ENCODE results near the gene ECE1. TPM values are rescaled to one million over a fixed set of nuclear protein-coding genes. Genes with fewer than 3 reads are reported as not detected.
A peak's percentile ranks its signal among the peaks of the same experiment; 100 is the strongest.

Gene ECE1
- total RNA-seq (43.8 and 59.1 TPM in 2 replicates), polyA plus RNA-seq (42.4 and 57.8 TPM in 2 replicates)

DNA sequence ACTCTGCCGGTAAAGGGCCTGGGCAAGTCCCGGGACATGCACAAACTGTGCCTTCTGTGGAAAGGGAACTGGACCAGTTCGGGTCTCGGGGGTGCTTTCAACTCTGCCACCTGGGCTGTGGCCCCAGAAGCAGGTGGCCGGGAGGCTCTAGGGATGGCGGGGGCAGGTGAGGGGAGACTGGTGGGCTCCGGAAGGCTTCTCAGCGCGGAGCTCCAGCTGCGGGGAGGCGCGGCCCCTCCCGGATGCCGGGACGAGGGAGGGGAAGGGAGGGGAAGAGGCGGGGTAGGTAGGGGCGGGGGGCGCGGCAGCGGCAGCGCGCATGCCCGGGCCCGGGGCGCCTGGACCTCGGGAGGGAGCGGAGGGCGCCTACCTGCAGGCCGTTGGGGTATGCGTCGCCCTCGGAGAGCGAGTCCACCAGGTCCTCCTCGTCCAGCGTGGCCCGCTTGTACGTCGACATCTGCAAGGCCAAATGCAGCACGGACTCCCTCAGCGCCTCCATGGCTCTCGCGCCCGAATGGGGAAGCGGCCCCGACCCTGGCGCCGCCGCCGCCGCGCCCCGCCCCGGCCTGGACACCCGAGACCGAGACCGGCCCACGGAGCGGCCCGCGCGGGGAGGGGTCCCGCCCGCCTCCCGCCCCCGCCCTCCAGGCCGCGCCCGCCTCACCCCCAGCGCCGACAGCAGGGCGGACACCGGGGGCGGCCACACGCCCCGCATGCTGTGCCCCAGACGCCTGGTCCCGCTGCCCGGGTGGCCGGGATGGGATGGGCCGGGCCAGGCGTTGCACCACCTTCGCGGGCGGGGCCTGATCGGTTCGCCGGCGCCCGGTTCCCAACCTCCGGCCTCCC, at the start of gene ECE1:
Gene ECE1, minus strand, starts transcription at position 764 of the 846 bp plus-strand sequence. Its CDS starts 49 bp downstream, at position 715.
- no peak within 1 kb of the TSS for H3K27ac ChIP-seq
- no peaks in the 10 kb centered on the region for H3K36me3 ChIP-seq
- peaks cover 21% of the 10 kb centered on the region for H3K4me1 ChIP-seq (ENCODE audit: low read depth)
- H3K4me3 ChIP-seq, result peak within 1 kb of the TSS; percentile 46
- no peaks in the 10 kb centered on the region for H3K9me3 ChIP-seq (ENCODE audit: low read depth)
- peak; percentile 40 to 60 for DNase-seq (ENCODE audit: low read depth in 1 of 2, low spot score in 1 of 2)
- H3K27me3 ChIP-seq, result no peaks in the 10 kb centered on the region
- TF ChIP-seq, protein P1, sequence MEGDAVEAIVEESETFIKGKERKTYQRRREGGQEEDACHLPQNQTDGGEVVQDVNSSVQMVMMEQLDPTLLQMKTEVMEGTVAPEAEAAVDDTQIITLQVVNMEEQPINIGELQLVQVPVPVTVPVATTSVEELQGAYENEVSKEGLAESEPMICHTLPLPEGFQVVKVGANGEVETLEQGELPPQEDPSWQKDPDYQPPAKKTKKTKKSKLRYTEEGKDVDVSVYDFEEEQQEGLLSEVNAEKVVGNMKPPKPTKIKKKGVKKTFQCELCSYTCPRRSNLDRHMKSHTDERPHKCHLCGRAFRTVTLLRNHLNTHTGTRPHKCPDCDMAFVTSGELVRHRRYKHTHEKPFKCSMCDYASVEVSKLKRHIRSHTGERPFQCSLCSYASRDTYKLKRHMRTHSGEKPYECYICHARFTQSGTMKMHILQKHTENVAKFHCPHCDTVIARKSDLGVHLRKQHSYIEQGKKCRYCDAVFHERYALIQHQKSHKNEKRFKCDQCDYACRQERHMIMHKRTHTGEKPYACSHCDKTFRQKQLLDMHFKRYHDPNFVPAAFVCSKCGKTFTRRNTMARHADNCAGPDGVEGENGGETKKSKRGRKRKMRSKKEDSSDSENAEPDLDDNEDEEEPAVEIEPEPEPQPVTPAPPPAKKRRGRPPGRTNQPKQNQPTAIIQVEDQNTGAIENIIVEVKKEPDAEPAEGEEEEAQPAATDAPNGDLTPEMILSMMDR (IDR thresholded peaks at IDR 0.05; ENCODE audit: low read depth, low read length), result no peak

DNA sequence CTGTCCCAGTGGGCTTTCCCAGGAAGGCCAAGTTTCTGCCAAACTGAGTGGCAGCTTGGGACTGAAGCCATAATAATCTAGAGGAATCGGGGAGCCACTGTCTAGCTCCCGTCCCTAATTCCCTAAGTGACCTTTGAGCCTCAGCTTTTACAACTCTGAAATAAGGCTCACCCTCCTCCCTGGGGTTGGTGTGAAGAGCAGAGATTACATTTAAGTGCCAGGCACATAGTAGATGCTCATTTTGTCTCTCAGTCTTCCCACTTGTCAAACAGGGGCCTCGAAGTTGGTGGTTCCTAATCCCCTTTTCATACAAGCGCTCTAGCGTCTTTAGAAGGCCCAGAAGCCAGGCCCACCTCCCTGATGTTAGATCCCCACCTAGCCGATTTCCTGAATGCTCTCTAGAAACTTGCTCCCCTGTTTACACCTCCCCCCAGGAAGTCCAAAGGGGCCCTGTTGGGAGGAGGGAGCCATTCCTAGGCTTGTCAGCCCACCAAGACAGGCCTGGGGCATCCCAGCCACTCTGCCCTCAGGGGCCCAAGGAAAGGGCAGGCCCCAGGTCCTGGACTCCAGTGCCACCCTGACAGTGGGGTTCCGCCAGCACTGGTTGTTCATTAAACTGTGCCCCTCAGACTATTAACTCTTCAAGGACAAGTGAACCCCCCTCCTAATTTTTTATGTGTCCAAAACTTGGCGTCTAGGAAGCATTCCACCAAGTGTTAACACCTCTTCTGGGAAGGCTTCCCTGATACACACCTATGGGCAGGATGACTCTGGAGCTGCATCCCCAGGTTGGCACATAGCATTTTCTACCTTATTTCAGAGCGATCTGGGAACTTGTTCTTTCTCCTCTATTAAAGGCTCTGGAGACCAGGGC, 49.3 kb upstream of the ECE1 start:
- Histone ChIP-seq H3K36me3 (no peaks in the 10 kb centered on the region), H3K27me3 (no peaks in the 10 kb centered on the region), H3K4me1 (ENCODE audit: low read depth) (peaks cover 9% of the 10 kb centered on the region), H3K27ac (no peak overlapping the region), H3K4me3 (no peak overlapping the region), H3K9me3 (ENCODE audit: low read depth) (no peaks in the 10 kb centered on the region)
- TF ChIP-seq, protein P1 (IDR thresholded peaks at IDR 0.05; ENCODE audit: low read depth, low read length), result no peak
- no peak for DNase-seq (ENCODE audit: low read depth in 1 of 2, low spot score in 1 of 2)

DNA sequence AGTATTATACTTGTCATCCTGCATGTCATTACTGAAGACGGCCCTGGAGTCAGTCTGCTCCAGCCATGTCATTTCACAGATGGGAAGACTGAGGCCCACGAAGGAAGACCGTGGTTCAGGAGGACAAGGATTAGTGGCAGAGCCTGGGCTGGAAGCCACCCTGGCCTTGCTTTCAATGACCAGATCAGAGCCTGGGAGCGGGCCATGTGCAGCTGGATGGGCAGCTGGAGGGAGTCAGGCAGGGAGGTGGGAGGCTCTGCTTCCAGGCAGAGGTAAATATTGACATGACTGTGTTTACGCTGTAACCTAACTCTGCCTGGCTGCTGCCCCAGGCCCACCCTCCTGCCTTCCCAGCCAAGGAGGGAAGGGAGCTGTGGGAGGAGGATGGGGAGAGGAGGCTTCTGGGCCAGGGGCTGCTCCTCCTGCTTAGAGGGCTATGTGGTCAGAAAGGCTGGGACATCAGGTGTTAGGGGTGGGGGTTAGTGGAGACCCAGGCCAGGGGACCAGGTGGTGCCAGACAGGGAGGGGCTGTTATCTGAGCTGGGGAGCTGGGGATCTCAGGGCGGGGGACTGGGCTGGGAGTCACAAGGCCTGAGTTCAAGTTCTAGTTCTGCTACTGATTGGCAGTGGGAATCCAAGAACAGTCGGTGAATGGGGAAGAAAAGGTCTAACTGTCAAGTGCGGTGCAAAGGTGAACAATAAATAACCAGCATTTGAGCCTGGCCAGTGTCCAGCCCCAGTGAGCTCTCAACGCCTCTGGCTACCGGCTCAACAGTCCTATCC, 48.5 kb upstream of the ECE1 start:
- Histone ChIP-seq H3K27ac (peak overlapping the region; percentile 5), H3K4me1 (ENCODE audit: low read depth) (peaks cover 6% of the 10 kb centered on the region), H3K27me3 (no peaks in the 10 kb centered on the region), H3K4me3 (no peak overlapping the region), H3K36me3 (no peaks in the 10 kb centered on the region), H3K9me3 (ENCODE audit: low read depth) (no peaks in the 10 kb centered on the region)
- TF ChIP-seq, protein P1 (IDR thresholded peaks at IDR 0.05; ENCODE audit: low read depth, low read length), result no peak
- peak in 1 of 2 donors; percentile 69 for DNase-seq (ENCODE audit: low read depth in 1 of 2, low spot score in 1 of 2)

DNA sequence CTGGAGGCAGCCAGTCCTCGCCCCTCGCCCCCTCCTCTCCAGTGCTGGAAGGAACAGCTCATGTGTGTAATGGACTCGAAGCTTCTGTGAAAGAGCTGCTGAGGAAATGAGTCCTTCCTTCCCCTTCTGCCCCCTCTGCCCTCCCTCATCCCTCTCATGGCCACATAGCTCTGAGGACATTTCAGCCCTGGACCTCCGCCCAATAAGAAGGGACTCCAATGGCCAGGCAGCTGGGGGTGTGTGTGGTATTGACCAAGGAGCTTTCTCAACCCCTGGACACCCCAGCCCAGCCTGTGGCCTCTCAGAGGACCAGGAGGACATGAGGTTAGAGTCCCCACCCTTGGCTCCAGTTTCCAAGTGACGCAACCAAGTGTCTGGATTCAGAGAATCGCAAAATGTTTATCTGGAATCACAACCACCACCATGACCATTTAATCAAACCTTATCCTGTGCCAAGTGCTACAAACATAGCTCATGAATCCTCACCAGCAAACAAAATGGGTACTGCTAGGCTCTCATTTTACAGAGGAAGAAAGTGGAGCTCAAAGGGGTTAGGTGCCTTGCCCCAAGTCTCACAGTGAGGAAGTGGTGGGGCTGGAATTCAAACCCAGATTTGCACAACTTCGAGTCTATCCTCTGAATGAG, 47.8 kb upstream of the ECE1 start:
- peak overlapping the region; percentile 2 for H3K27ac ChIP-seq
- TF ChIP-seq, protein P1 (IDR thresholded peaks at IDR 0.05; ENCODE audit: low read depth, low read length), result no peak
- H3K9me3 ChIP-seq (ENCODE audit: low read depth), result no peaks in the 10 kb centered on the region
- peak in 1 of 2 donors; percentile 73 for DNase-seq (ENCODE audit: low read depth in 1 of 2, low spot score in 1 of 2)
- H3K27me3 ChIP-seq, result no peaks in the 10 kb centered on the region
- no peaks in the 10 kb centered on the region for H3K36me3 ChIP-seq
- H3K4me1 ChIP-seq (ENCODE audit: low read depth), result peaks cover 8% of the 10 kb centered on the region
- no peak overlapping the region for H3K4me3 ChIP-seq

Data from cardiac muscle cell (in vitro differentiated cells and primary cell).